Measurements from ENCODE around the gene KAZN. TPM values are rescaled to one million over a fixed set of nuclear protein-coding genes. Genes with fewer than 3 reads are reported as not detected.

Gene KAZN
- polyA plus RNA-seq, 1 donor from 2014 or later = 20.6 TPM

- no peaks in the 10 kb centered on the region for H3F3A ChIP-seq (ENCODE audit: insufficient read depth, low read length, poor library complexity, severe bottlenecking)
- H3K79me2 ChIP-seq (replicated peaks; ENCODE audit: insufficient read depth, low read length) = no peaks in the 10 kb centered on the region
- H4K20me1 ChIP-seq (ENCODE audit: insufficient read depth) = no peaks in the 10 kb centered on the region
- peak overlapping the region; percentile 24 for H3K4me3 ChIP-seq (ENCODE audit: low read length)
- H3K4me2 ChIP-seq (ENCODE audit: low read length) = no peak overlapping the region
- peak overlapping the region; percentile 35 for H3K27ac ChIP-seq (ENCODE audit: low read length)
- no peaks in the 10 kb centered on the region for H3K36me3 ChIP-seq (ENCODE audit: insufficient read depth, low read length)
- no peak overlapping the region for H3K9ac ChIP-seq (ENCODE audit: low read length)
- no peaks in the 10 kb centered on the region for H3K27me3 ChIP-seq (ENCODE audit: insufficient read depth, low read depth, low read length)
- TF ChIP-seq EZH2 (IDR thresholded peaks at IDR 0.05; ENCODE audit: borderline replicate concordance, insufficient read depth, low read length, poor library complexity, severe bottlenecking) (no peak), RAD21 (conservative IDR thresholded peaks at IDR 0.05) (peak; percentile 9), MXI1 (conservative IDR thresholded peaks at IDR 0.05; ENCODE audit: poor library complexity, severe bottlenecking) (no peak), CTCF (IDR thresholded peaks at IDR 0.05; ENCODE audit: poor library complexity, severe bottlenecking) (peak; percentile 56)
- H3K9me3 ChIP-seq (ENCODE audit: low read length) = no peaks in the 10 kb centered on the region
- no peak overlapping the region for H2AFZ ChIP-seq (ENCODE audit: low read depth, low read length)
- H3K9me2 ChIP-seq (ENCODE audit: insufficient read depth, low read length) = no peaks in the 10 kb centered on the region
These were observed 180.7 kb downstream of the KAZN start for GRCh38 chr1:14778898-14779865.

- no peaks in the 10 kb centered on the region for H3K27me3 ChIP-seq (ENCODE audit: insufficient read depth, low read depth, low read length)
- H3F3A ChIP-seq (ENCODE audit: insufficient read depth, low read length, poor library complexity, severe bottlenecking) = no peaks in the 10 kb centered on the region
- no peak overlapping the region for H2AFZ ChIP-seq (ENCODE audit: low read depth, low read length)
- H3K27ac ChIP-seq (ENCODE audit: low read length) = peak overlapping the region; percentile 35
- H3K9me3 ChIP-seq (ENCODE audit: low read length) = no peaks in the 10 kb centered on the region
- no peak overlapping the region for H3K9ac ChIP-seq (ENCODE audit: low read length)
- no peaks in the 10 kb centered on the region for H3K36me3 ChIP-seq (ENCODE audit: insufficient read depth, low read length)
- no peaks in the 10 kb centered on the region for H4K20me1 ChIP-seq (ENCODE audit: insufficient read depth)
- no peaks in the 10 kb centered on the region for H3K9me2 ChIP-seq (ENCODE audit: insufficient read depth, low read length)
- TF ChIP-seq RAD21 (conservative IDR thresholded peaks at IDR 0.05) = no peak
- no peak for TF ChIP-seq CTCF (IDR thresholded peaks at IDR 0.05; ENCODE audit: poor library complexity, severe bottlenecking)
- TF ChIP-seq SMC3 (conservative IDR thresholded peaks at IDR 0.05; ENCODE audit: poor library complexity) = no peak
- no peak for TF ChIP-seq POLR2AphosphoS5 (IDR thresholded peaks at IDR 0.05)
- TF ChIP-seq TAF1 (IDR thresholded peaks at IDR 0.05; ENCODE audit: low read depth) = no peak
- TF ChIP-seq REST (IDR thresholded peaks at IDR 0.05; ENCODE audit: borderline replicate concordance) = no peak
- TF ChIP-seq EP300 (conservative IDR thresholded peaks at IDR 0.05; ENCODE audit: poor library complexity, severe bottlenecking) = no peak
- H3K4me3 ChIP-seq (ENCODE audit: low read length) = peak overlapping the region; percentile 24
- H3K4me2 ChIP-seq (ENCODE audit: low read length) = no peak overlapping the region
- no peaks in the 10 kb centered on the region for H3K79me2 ChIP-seq (replicated peaks; ENCODE audit: insufficient read depth, low read length)
These were observed 181.8 kb downstream of the KAZN start for GRCh38 chr1:14780271-14780670.
